Keratinocyte (primary cell): Measurements from ENCODE around the gene TERT. TPM values are rescaled to one million over a fixed set of nuclear protein-coding genes. Genes with fewer than 3 reads are reported as not detected.

Source experiments
- DNase-seq: peaks from one replicate; pipeline ENCODE4 v3.0.0-alpha.2; 2011; ENCODE audit warnings: low read depth, missing footprints, low spot score
- FAIRE-seq: peaks from 2 replicates; lab custom pipeline; 2011; peaks lifted over from hg19 to GRCh38; lab: Jason Lieb, UNC
- H2AFZ ChIP-seq: 2 replicates; pipeline ENCODE4 v1.6.0; 2012; ENCODE audit warnings: low read length, control low read depth, inconsistent platforms; ENCODE audit not compliant: control insufficient read depth
- H3K27ac ChIP-seq: 2 replicates; pipeline ENCODE4 v1.5.1; 2011; ENCODE audit warnings: low read length; ENCODE audit not compliant: control insufficient read depth, insufficient read depth
- H3K27me3 ChIP-seq: 3 replicates; pipeline ENCODE4 v1.6.0; 2011; ENCODE audit warnings: low read length; ENCODE audit not compliant: control insufficient read depth, insufficient read depth; ENCODE audit errors: extremely low read depth
- H3K36me3 ChIP-seq, 2 experiments: 2 replicates in 1 of 2; 3 replicates in 1 of 2; pipeline ENCODE4 v1.5.1; 2011; ENCODE audit warnings: low read length in 2 of 2, mild to moderate bottlenecking in 1 of 2; ENCODE audit not compliant: control insufficient read depth in 2 of 2, insufficient read depth in 2 of 2; ENCODE audit errors: extremely low read depth in 1 of 2
- H3K4me1 ChIP-seq: 3 replicates; pipeline ENCODE4 v1.5.1; 2011; ENCODE audit warnings: low read length; ENCODE audit not compliant: control insufficient read depth, insufficient read depth; ENCODE audit errors: extremely low read depth
- H3K4me2 ChIP-seq: 3 replicates; pipeline ENCODE4 v1.6.0; 2011; ENCODE audit warnings: low read depth, low read length; ENCODE audit not compliant: control insufficient read depth, insufficient read depth; ENCODE audit errors: extremely low read depth
- H3K4me3 ChIP-seq, 3 experiments: fragments of 200-600 bp in 1 of 3; sonication (generic) in 1 of 3; 2 replicates in 2 of 3; 3 replicates in 1 of 3; pipeline ENCODE4 v1.5.1; 2011 to 2016; ENCODE audit warnings: low read length in 3 of 3, mild to moderate bottlenecking in 3 of 3, control low read depth in 2 of 3, inconsistent platforms in 1 of 3, low read depth in 1 of 3, mixed read lengths in 1 of 3, mixed run types in 1 of 3, moderate library complexity in 1 of 3; ENCODE audit not compliant: control insufficient read depth in 2 of 3, insufficient read depth in 2 of 3; ENCODE audit errors: extremely low read depth in 1 of 3
- H3K79me2 ChIP-seq: 2 replicates; pipeline ENCODE4 v1.6.0; 2012; ENCODE audit warnings: low read length; ENCODE audit not compliant: control insufficient read depth, insufficient read depth
- H3K9ac ChIP-seq: 3 replicates; pipeline ENCODE4 v1.6.0; 2011; ENCODE audit warnings: low read length; ENCODE audit not compliant: control insufficient read depth, insufficient read depth; ENCODE audit errors: extremely low read depth
- H3K9me1 ChIP-seq: 3 replicates; pipeline ENCODE4 v1.6.0; 2011; ENCODE audit warnings: low read length; ENCODE audit not compliant: control insufficient read depth, insufficient read depth; ENCODE audit errors: extremely low read depth
- H3K9me3 ChIP-seq: 2 replicates; pipeline ENCODE4 v1.5.1; 2012; ENCODE audit warnings: low read depth, low read length; ENCODE audit not compliant: control insufficient read depth
- H4K20me1 ChIP-seq: 3 replicates; pipeline ENCODE4 v1.6.0; 2011; ENCODE audit warnings: low read length; ENCODE audit not compliant: control insufficient read depth, insufficient read depth; ENCODE audit errors: extremely low read depth
- EZH2 ChIP-seq: IDR thresholded peaks from one replicate; pipeline ENCODE4 v1.6.1; 2012; ENCODE audit warnings: inconsistent platforms, mild to moderate bottlenecking, low read length, moderate library complexity
- dilution Hi-C: fragments of 300-500 bp; cut with MboI; formaldehyde crosslinking; loops from one replicate; pipeline ENCODE4 v1.7.0; 2020; ENCODE audit warnings: low sequenced_read_pairs; ENCODE audit not compliant: extremely low pct_ligation_motif_present
- polyA plus RNA-seq, 5 experiments: library from polyadenylated mRNA; depleted of rRNA in 3 of 5; stranded (reverse) in 3 of 5; stranded (forward) in 1 of 5; unstranded in 1 of 5; fragments of >200 nt; gene quantifications; 1 replicate in 1 of 5; 2 replicates in 3 of 5; 3 replicates in 1 of 5; pipeline versions ENCODE4 v1.2.1 to v1.2.3, GENCODE V29; 2011 to 2012; ENCODE audit warnings: missing spikeins in 2 of 5, low read depth in 1 of 5, low replicate concordance in 1 of 5
- TF ChIP-seq, protein P1 (sequence below), 3 experiments: IDR thresholded peaks in 1 of 3; conservative IDR thresholded peaks in 1 of 3; optimal IDR thresholded peaks in 1 of 3; 2 replicates in 2 of 3; 3 replicates in 1 of 3; pipeline versions ENCODE3 to v1.5.1; 2011; ENCODE audit warnings: low read length in 3 of 3, mild to moderate bottlenecking in 3 of 3, moderate library complexity in 2 of 3, control low read depth in 1 of 3, inconsistent platforms in 1 of 3; ENCODE audit not compliant: insufficient read depth in 2 of 3; ENCODE audit errors: extremely low read depth in 1 of 3

TERT gene
- polyA plus RNA-seq, 1 donor (not counting 4 experiments of a cell fraction or from before 2014, with no cell fraction given), result not detected

DNA sequence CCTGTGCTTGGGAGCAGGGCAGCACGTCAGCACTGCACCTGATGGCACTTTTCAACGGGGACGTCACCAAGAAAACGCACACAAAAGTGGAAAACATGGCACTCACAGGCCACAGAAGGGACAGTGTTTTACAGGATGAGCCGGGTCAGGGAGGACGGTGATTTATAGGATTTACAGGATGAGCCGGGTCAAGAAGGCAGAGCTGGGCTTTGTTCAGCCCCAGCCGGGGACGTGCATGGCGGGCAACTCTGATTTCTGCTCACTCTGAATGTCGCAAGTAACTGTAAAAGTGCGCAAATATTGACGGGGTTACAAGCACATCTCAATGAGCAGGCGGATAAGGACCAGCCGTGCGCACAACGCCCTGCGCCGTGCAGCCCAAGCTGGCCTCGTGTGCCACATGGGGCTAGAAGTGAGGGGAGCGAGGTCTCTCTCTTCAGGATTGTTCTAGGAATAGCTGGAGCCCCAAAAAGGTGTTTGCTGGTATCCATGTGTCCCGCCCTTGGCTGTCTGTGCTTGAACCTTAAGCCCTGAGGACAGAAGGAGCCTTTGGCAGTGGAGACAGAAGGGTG, 53.3 kb downstream of the TERT start:
- Histone ChIP-seq H4K20me1 (no peaks in the 10 kb centered on the region), H3K79me2 (no peaks in the 10 kb centered on the region), H3K4me2 (no peak overlapping the region), H3K9ac (no peak overlapping the region), H3K9me3 (peaks cover under 1% of the 10 kb centered on the region), H3K4me1 (no peaks in the 10 kb centered on the region), H3K27ac (no peak overlapping the region), H3K27me3 (peaks cover 15% of the 10 kb centered on the region), H2AFZ (no peak overlapping the region), H3K36me3 (no peaks in the 10 kb centered on the region), H3K9me1 (no peaks in the 10 kb centered on the region), H3K4me3 (no peak overlapping the region)
- no peak for FAIRE-seq
- DNase-seq, result no peak
- TF ChIP-seq EZH2, result no peak
- TF ChIP-seq, protein P1, sequence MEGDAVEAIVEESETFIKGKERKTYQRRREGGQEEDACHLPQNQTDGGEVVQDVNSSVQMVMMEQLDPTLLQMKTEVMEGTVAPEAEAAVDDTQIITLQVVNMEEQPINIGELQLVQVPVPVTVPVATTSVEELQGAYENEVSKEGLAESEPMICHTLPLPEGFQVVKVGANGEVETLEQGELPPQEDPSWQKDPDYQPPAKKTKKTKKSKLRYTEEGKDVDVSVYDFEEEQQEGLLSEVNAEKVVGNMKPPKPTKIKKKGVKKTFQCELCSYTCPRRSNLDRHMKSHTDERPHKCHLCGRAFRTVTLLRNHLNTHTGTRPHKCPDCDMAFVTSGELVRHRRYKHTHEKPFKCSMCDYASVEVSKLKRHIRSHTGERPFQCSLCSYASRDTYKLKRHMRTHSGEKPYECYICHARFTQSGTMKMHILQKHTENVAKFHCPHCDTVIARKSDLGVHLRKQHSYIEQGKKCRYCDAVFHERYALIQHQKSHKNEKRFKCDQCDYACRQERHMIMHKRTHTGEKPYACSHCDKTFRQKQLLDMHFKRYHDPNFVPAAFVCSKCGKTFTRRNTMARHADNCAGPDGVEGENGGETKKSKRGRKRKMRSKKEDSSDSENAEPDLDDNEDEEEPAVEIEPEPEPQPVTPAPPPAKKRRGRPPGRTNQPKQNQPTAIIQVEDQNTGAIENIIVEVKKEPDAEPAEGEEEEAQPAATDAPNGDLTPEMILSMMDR (optimal IDR thresholded peaks at IDR 0.05 in 1 of 3, IDR thresholded peaks at IDR 0.05 in 1 of 3, conservative IDR thresholded peaks at IDR 0.05 in 1 of 3; ENCODE audit: extremely low read depth in 1 of 3, insufficient read depth in 2 of 3, low read length in 3 of 3), result no peak
- dilution Hi-C loops, result no loop called here

DNA sequence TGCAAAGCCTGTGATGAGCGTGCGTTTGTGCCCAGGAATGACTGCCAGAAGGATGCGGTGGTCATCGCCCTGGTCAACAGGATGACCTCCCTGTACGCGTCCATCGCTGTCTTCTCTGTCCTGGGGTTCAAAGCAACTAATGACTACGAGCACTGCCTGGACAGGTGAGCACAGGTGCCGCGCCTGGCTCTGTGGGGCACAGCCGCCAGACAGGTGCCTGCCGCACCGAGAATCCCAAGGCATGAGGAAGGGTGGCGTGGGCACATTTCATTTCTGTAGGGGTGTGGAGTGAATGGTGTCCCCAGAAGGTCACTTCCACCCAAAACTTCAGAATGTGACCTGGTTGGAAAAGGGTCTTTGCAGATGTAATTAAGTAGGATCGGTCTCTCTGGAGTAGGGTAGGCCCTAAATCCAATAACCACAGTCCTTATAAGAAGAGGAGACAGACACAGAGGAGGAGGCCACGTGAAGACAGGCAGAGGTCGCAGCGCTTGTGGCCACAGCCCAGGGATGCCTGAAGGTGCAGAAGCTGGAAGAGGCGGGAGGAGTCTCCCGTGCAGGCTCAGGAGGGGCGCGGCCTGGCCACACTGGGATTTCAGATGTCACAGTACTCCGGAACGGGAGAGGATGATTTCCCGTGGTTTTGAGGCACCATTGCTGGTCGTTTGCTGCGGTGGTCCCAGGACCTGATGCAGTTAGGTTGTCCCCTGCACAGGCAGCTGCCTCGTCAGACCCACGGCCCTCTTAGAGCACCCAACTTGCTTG, 54.2 kb downstream of the TERT start:
- Histone ChIP-seq H3K79me2 (no peaks in the 10 kb centered on the region), H3K9ac (no peak overlapping the region), H3K27me3 (peaks cover 7% of the 10 kb centered on the region), H4K20me1 (no peaks in the 10 kb centered on the region), H3K27ac (no peak overlapping the region), H3K9me1 (no peaks in the 10 kb centered on the region), H2AFZ (no peak overlapping the region), H3K36me3 (no peaks in the 10 kb centered on the region), H3K9me3 (peaks cover 4% of the 10 kb centered on the region), H3K4me2 (no peak overlapping the region), H3K4me1 (no peaks in the 10 kb centered on the region), H3K4me3 (no peak overlapping the region)
- TF ChIP-seq, protein P1 (optimal IDR thresholded peaks at IDR 0.05 in 1 of 3, IDR thresholded peaks at IDR 0.05 in 1 of 3, conservative IDR thresholded peaks at IDR 0.05 in 1 of 3; ENCODE audit: extremely low read depth in 1 of 3, insufficient read depth in 2 of 3, low read length in 3 of 3), result no peak
- no peak for TF ChIP-seq EZH2
- no peak for FAIRE-seq
- dilution Hi-C loops, result no loop called here
- DNase-seq, result no peak
